ENCODE measurements around the gene GPR107. TPM values are rescaled to one million over a fixed set of nuclear protein-coding genes. Genes with fewer than 3 reads are reported as not detected.

The GPR107 gene
- total and polyA plus RNA-seq, 8 donors: 5.1 to 19.8 (median 15.1) TPM

DNA sequence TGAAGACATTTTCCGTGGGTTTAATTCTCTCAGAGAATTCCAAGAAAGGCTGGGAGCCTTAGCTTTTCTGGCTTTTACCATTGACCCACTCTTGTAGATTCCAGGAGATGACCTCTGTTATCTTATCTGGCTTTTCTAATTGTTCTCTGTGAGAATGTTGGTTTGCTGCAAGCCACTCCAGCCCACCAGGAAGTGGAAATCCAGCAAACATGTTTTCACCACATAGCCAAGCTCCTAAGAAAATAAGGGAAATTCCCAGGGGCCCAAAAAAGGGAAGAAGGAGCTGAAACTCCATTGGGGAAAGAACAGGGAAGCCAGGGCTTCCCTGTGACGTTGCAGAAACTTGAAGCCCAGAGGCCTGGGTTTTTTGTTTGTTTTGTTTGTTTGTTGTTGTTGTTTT is 19.7 kb downstream of the GPR107 start:
- ATAC-seq: peak in 2 of 4 donors; percentile 43 to 65
- WGBS, 2 donors: 47 to 51% methylated on average over 2 of the region's 2 CpGs
- H3K4me1 ChIP-seq: peaks cover 0 to 13% (median 0%) of the 10 kb centered on the region in 3 donors
- TF ChIP-seq, protein P1, sequence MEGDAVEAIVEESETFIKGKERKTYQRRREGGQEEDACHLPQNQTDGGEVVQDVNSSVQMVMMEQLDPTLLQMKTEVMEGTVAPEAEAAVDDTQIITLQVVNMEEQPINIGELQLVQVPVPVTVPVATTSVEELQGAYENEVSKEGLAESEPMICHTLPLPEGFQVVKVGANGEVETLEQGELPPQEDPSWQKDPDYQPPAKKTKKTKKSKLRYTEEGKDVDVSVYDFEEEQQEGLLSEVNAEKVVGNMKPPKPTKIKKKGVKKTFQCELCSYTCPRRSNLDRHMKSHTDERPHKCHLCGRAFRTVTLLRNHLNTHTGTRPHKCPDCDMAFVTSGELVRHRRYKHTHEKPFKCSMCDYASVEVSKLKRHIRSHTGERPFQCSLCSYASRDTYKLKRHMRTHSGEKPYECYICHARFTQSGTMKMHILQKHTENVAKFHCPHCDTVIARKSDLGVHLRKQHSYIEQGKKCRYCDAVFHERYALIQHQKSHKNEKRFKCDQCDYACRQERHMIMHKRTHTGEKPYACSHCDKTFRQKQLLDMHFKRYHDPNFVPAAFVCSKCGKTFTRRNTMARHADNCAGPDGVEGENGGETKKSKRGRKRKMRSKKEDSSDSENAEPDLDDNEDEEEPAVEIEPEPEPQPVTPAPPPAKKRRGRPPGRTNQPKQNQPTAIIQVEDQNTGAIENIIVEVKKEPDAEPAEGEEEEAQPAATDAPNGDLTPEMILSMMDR (IDR thresholded peaks at IDR 0.05): no peak
- peak overlapping the region in 2 of 4 donors; percentile 37 to 60 for H3K27ac ChIP-seq
- intact Hi-C loops (cut with DNase I): no loop called here
- H3K27me3 ChIP-seq: no peaks in the 10 kb centered on the region
- no peaks in the 10 kb centered on the region for H3K9me3 ChIP-seq
- DNase-seq: no peak
- no peak for FAIRE-seq
- peaks cover 0 to 19% (median 6%) of the 10 kb centered on the region in 3 donors for H3K36me3 ChIP-seq
- H3K4me3 ChIP-seq: no peak overlapping the region

DNA sequence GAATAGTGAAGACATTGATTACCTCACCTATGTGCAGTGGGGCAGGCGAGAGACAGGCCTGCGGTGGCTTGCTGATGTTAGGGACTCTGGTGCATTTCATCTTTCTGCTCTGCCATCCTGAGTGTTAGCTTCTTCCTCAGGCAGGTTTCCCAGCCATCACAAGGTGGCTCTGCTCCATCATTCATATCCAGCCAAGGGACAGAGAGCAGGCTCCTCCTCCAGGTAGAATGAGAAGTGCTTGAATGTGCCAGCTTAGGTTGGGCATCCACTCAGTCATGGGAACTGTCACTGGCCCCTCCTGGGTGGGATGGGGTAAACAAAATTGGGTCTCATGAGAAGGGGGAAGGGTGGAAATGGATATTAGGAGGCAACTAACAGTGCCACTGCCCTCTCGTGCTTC is 24.8 kb downstream of the GPR107 start:
- peaks cover 0 to 43% (median 12%) of the 10 kb centered on the region in 3 donors for H3K36me3 ChIP-seq
- FAIRE-seq (no peak), DNase-seq (peak in 1 of 6 donors; percentile 3), ATAC-seq (no peak)
- TF ChIP-seq, protein P1 (IDR thresholded peaks at IDR 0.05): no peak
- no peak overlapping the region for H3K4me3 ChIP-seq
- intact Hi-C loops (cut with DNase I): no loop called here
- 91 to 100% methylated on average over 3 of the region's 3 CpGs for WGBS, 2 donors
- H3K9me3 ChIP-seq: no peaks in the 10 kb centered on the region
- no peaks in the 10 kb centered on the region for H3K27me3 ChIP-seq
- peaks cover 0 to 8% (median 0%) of the 10 kb centered on the region in 3 donors for H3K4me1 ChIP-seq
- no peak overlapping the region for H3K27ac ChIP-seq

DNA sequence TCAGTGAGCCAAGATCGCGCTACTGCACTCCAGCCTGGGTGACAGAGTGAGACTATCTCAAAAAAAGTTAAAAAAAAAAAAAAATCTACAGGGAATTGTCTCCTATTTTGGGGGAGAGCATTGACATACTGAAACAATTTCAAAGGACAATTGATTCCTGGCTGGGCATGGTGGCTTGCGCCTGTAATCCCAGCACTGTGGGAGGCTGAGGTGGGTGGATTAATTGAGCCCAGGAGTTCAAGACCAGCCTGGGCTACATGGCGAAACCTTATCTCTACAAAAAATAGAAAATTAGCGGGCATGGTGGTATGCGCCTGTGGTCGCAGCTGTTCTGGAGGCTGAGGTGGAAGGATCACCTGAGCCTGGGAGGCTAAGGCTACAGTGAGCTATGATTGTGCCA is 30.6 kb downstream of the GPR107 start:
- no peak overlapping the region for H3K27ac ChIP-seq
- 96 to 99% methylated on average over 7 of the region's 7 CpGs for WGBS, 2 donors
- intact Hi-C loops (cut with DNase I): no loop called here
- FAIRE-seq (no peak), DNase-seq (no peak), ATAC-seq (no peak)
- no peak overlapping the region for H3K4me3 ChIP-seq
- H3K9me3 ChIP-seq: no peaks in the 10 kb centered on the region
- no peaks in the 10 kb centered on the region for H3K4me1 ChIP-seq
- H3K36me3 ChIP-seq: peaks cover 0 to 27% (median 0%) of the 10 kb centered on the region in 3 donors
- TF ChIP-seq, protein P1 (IDR thresholded peaks at IDR 0.05): no peak
- H3K27me3 ChIP-seq: no peaks in the 10 kb centered on the region

DNA sequence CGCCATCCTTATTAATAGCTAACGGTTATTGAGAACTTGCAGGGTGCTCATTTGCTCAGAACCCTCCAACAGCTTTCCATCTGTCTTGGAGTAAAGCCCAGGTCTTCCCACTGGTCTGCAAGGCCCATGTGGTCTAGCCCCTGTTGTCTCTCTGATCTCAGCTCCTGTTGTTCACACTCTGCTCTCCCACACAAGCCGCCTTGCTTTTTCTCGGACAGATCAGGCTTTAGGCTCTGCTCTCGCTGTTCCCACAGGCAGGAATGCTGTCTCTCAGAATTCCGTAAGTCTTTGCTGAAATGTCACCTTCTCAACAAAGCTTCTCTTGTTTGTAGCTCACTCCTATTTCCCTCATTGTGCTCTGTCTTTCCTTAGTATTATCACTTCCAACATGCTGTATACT is 34.3 kb downstream of the GPR107 start:
- H3K27me3 ChIP-seq: no peaks in the 10 kb centered on the region
- H3K27ac ChIP-seq: no peak overlapping the region
- peak in 1 of 6 donors; percentile 11 for DNase-seq
- FAIRE-seq: no peak
- peaks cover 0 to 17% (median 5%) of the 10 kb centered on the region in 3 donors for H3K36me3 ChIP-seq
- H3K4me1 ChIP-seq: no peaks in the 10 kb centered on the region
- no peak overlapping the region for H3K4me3 ChIP-seq
- ATAC-seq: no peak
- WGBS, 2 donors: 86 to 87% methylated on average over 6 of the region's 6 CpGs
- no peaks in the 10 kb centered on the region for H3K9me3 ChIP-seq
- TF ChIP-seq, protein P1 (IDR thresholded peaks at IDR 0.05): no peak
- intact Hi-C loops (cut with DNase I): no loop called here

DNA sequence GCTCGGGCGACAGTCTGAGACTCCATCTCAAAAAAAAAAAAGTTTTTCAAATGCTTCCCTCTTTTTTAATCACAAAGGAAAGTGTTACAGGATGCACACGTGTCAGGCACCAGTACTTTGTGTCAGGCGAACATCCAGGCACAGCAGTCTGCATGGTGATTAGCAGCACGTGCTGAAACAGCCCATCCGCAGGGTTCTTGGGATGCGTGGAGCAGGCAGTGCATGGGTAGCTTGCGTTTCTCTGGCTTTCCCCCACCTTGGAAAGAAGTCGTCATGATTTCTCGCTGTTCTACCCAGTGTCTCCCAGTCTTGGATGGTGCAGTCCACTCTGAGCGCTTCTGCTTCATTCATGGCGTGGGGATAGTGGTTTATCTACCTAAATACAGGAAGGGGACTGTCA is 35.4 kb downstream of the GPR107 start:
- WGBS, 2 donors: 94 to 96% methylated on average over 12 of the region's 12 CpGs
- no peak overlapping the region for H3K4me3 ChIP-seq
- ATAC-seq (no peak), FAIRE-seq (no peak), DNase-seq (peak in 1 of 6 donors; percentile 22)
- peaks cover 0 to 25% (median 5%) of the 10 kb centered on the region in 3 donors for H3K36me3 ChIP-seq
- H3K4me1 ChIP-seq: no peaks in the 10 kb centered on the region
- no peaks in the 10 kb centered on the region for H3K9me3 ChIP-seq
- no peak overlapping the region for H3K27ac ChIP-seq
- no peaks in the 10 kb centered on the region for H3K27me3 ChIP-seq
- TF ChIP-seq, protein P1 (IDR thresholded peaks at IDR 0.05): no peak
- intact Hi-C loops (cut with DNase I): no loop called here

Measured in pancreas (tissue), 10 donors.